ENCODE measurements around the gene KCNG4. TPM values are rescaled to one million over a fixed set of nuclear protein-coding genes. Genes with fewer than 3 reads are reported as not detected.

The KCNG4 gene
- total RNA-seq, 2 experiments from 2014 or later, result not detected

DNA sequence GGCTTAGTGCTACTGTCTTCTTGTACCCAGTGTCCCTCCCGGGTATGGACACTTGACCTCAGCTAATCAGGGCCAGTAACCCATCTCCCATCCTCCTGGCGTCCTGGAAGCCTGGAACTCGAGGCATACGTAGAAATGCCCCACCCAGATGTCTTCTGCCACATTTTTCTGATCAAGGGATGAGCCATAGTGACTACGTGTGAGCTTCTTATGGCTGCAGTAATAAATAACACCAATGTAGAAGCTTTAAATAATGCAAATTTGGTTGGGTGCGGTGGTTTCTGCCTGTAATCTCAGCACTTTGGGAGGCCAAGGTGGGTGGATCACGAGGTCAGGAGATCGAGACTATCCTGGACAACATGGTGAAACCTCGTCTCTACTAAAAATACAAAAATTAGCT is 3.0 kb upstream of the KCNG4 start:
- H3K4me3 ChIP-seq (ENCODE audit: low read length), result no peak overlapping the region
- peaks cover 2 to 7% of the 10 kb centered on the region in 2 experiments for H3K27me3 ChIP-seq (ENCODE audit: control insufficient read depth in 1 of 2, insufficient read depth in 2 of 2, low read length in 2 of 2)
- no peaks in the 10 kb centered on the region for H3K36me3 Mint-ChIP-seq (ENCODE audit: low read depth)
- H3K36me3 ChIP-seq (ENCODE audit: insufficient read depth, low read length), result no peaks in the 10 kb centered on the region
- TF ChIP-seq, protein P1, sequence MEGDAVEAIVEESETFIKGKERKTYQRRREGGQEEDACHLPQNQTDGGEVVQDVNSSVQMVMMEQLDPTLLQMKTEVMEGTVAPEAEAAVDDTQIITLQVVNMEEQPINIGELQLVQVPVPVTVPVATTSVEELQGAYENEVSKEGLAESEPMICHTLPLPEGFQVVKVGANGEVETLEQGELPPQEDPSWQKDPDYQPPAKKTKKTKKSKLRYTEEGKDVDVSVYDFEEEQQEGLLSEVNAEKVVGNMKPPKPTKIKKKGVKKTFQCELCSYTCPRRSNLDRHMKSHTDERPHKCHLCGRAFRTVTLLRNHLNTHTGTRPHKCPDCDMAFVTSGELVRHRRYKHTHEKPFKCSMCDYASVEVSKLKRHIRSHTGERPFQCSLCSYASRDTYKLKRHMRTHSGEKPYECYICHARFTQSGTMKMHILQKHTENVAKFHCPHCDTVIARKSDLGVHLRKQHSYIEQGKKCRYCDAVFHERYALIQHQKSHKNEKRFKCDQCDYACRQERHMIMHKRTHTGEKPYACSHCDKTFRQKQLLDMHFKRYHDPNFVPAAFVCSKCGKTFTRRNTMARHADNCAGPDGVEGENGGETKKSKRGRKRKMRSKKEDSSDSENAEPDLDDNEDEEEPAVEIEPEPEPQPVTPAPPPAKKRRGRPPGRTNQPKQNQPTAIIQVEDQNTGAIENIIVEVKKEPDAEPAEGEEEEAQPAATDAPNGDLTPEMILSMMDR (IDR thresholded peaks at IDR 0.05), result no peak
- ChIA-PET CTCF (no interaction called here), POLR2A (no interaction called here)
- no peak overlapping the region for H3K4me3 Mint-ChIP-seq
- H3K27ac Mint-ChIP-seq, result no peak overlapping the region
- no peaks in the 10 kb centered on the region for H3K9me3 Mint-ChIP-seq
- no peaks in the 10 kb centered on the region for H3K9me3 ChIP-seq (ENCODE audit: control insufficient read depth in 1 of 2, insufficient read depth in 1 of 2, low read length in 2 of 2)
- H3K27ac ChIP-seq (ENCODE audit: low read depth in 1 of 2, low read length in 2 of 2), result no peak overlapping the region
- peaks cover 44% of the 10 kb centered on the region for H3K27me3 Mint-ChIP-seq
- DNase-seq (no peak), ATAC-seq (ENCODE audit: poor library complexity) (no peak)
- intact Hi-C loops (cut with DNase I, micrococcal nuclease), result no loop called here
- H3K4me1 Mint-ChIP-seq (ENCODE audit: low read depth), result no peaks in the 10 kb centered on the region
- no peaks in the 10 kb centered on the region for H3K4me1 ChIP-seq (ENCODE audit: insufficient read depth, low read length)

DNA sequence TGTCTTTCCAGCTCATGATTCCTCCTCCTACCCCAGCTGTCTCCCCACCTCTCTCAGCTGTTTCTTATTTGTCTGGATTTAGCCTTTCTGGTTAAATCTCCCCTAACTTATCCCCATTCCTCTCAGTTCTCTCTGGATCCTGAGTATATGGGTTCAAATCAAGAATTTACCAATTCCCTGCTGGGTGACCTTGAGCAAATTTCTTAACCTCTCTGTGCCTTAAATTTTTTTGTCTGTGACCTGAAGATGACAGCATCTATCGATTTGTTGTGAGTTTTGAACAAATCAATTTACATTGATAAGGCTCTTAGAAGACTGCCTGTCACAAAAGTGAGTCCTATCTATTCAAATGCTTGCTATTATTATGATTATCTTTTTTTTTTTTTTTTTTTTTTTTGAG is 2.0 kb upstream of the KCNG4 start:
- H3K9me3 ChIP-seq (ENCODE audit: control insufficient read depth in 1 of 2, insufficient read depth in 1 of 2, low read length in 2 of 2), result no peaks in the 10 kb centered on the region
- no peak for ATAC-seq (ENCODE audit: poor library complexity)
- Mint-ChIP-seq H3K36me3 (ENCODE audit: low read depth) (no peaks in the 10 kb centered on the region), H3K4me1 (ENCODE audit: low read depth) (no peaks in the 10 kb centered on the region), H3K9me3 (no peaks in the 10 kb centered on the region), H3K27ac (no peak overlapping the region), H3K27me3 (peaks cover 50% of the 10 kb centered on the region), H3K4me3 (no peak overlapping the region)
- H3K4me3 ChIP-seq (ENCODE audit: low read length), result no peak overlapping the region
- H3K27ac ChIP-seq (ENCODE audit: low read depth in 1 of 2, low read length in 2 of 2), result no peak overlapping the region
- ChIA-PET POLR2A (no interaction called here), CTCF (no interaction called here)
- intact Hi-C loops (cut with DNase I, micrococcal nuclease), result no loop called here
- no peak for DNase-seq
- H3K27me3 ChIP-seq (ENCODE audit: control insufficient read depth in 1 of 2, insufficient read depth in 2 of 2, low read length in 2 of 2), result peaks cover 0 to 7% of the 10 kb centered on the region in 2 experiments
- TF ChIP-seq, protein P1 (IDR thresholded peaks at IDR 0.05), result no peak
- no peaks in the 10 kb centered on the region for H3K36me3 ChIP-seq (ENCODE audit: insufficient read depth, low read length)
- no peaks in the 10 kb centered on the region for H3K4me1 ChIP-seq (ENCODE audit: insufficient read depth, low read length)

DNA sequence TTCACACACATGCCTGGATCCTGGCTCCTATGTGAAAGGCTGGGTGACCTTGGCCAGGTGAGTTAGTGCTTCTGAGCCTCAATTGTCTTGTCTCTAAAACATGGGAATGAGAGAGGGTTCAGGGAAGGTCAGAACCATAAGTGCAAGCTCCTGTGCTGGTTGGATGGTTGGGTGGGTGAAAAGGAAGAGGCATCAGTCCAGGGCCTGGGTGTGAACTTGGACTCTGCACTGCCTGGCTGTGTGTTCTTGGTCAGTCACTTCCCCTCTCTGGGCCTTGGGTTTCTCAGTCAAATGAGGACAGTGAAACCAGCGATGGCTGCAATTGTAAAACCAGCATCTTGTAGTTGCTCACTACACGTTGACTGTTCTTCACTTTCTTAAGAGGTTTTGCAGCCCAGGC is 643 bp upstream of the KCNG4 start:
- Histone ChIP-seq H3K36me3 (ENCODE audit: insufficient read depth, low read length) (no peaks in the 10 kb centered on the region), H3K27ac (ENCODE audit: low read depth in 1 of 2, low read length in 2 of 2) (no peak overlapping the region), H3K9me3 (ENCODE audit: control insufficient read depth in 1 of 2, insufficient read depth in 1 of 2, low read length in 2 of 2) (no peaks in the 10 kb centered on the region), H3K27me3 (ENCODE audit: control insufficient read depth in 1 of 2, insufficient read depth in 2 of 2, low read length in 2 of 2) (peaks cover 0 to 7% of the 10 kb centered on the region in 2 experiments), H3K4me1 (ENCODE audit: insufficient read depth, low read length) (no peaks in the 10 kb centered on the region), H3K4me3 (ENCODE audit: low read length) (no peak overlapping the region)
- DNase-seq (no peak), ATAC-seq (ENCODE audit: poor library complexity) (no peak)
- Mint-ChIP-seq H3K9me3 (no peaks in the 10 kb centered on the region), H3K36me3 (ENCODE audit: low read depth) (no peaks in the 10 kb centered on the region), H3K4me3 (no peak overlapping the region), H3K4me1 (ENCODE audit: low read depth) (no peaks in the 10 kb centered on the region), H3K27ac (no peak overlapping the region), H3K27me3 (peaks cover 51% of the 10 kb centered on the region)
- TF ChIP-seq, protein P1 (IDR thresholded peaks at IDR 0.05), result no peak
- intact Hi-C loops (cut with DNase I, micrococcal nuclease), result no loop called here
- ChIA-PET POLR2A (no interaction called here), CTCF (no interaction called here)
